H9 (cell line): ENCODE measurements around the gene SEC16B. TPM values are rescaled to one million over a fixed set of nuclear protein-coding genes. Genes with fewer than 3 reads are reported as not detected.

Experiments used
- DNase-seq: peaks from one replicate; pipeline ENCODE4 v3.0.0-alpha.2; 2017
- H2AFZ ChIP-seq: one replicate; pipeline ENCODE4 v1.6.1; 2013; ENCODE audit warnings: mild to moderate bottlenecking, low read length, control low read depth, moderate library complexity
- H2AK5ac ChIP-seq: 2 replicates; pipeline ENCODE4 v1.6.1; 2013; ENCODE audit warnings: low read length, control low read depth, mixed read lengths; ENCODE audit not compliant: insufficient read length
- H2BK120ac ChIP-seq: one replicate; pipeline ENCODE4 v1.6.1; 2013; ENCODE audit warnings: low read depth, mild to moderate bottlenecking, low read length, control low read depth, inconsistent platforms; ENCODE audit not compliant: poor library complexity, severe bottlenecking
- H2BK12ac ChIP-seq: 2 replicates; pipeline ENCODE4 v1.6.1; 2013; ENCODE audit warnings: low read length, control low read depth, mixed read lengths, low read depth; ENCODE audit not compliant: insufficient read length
- H2BK15ac ChIP-seq: 2 replicates; pipeline ENCODE4 v1.6.1; 2013; ENCODE audit warnings: low read depth, low read length, control low read depth
- H2BK20ac ChIP-seq: one replicate; pipeline ENCODE4 v1.6.1; 2013; ENCODE audit warnings: low read depth, mild to moderate bottlenecking, low read length, control low read depth, inconsistent platforms; ENCODE audit not compliant: poor library complexity, severe bottlenecking
- H2BK5ac ChIP-seq: 2 replicates; pipeline ENCODE4 v1.6.1; 2013; ENCODE audit warnings: low read length, control low read depth, mixed read lengths; ENCODE audit not compliant: insufficient read length
- H3K14ac ChIP-seq: 2 replicates; pipeline ENCODE4 v1.6.1; 2013; ENCODE audit warnings: low read length, control low read depth; ENCODE audit not compliant: insufficient read depth
- H3K18ac ChIP-seq: 2 replicates; pipeline ENCODE4 v1.6.1; 2013; ENCODE audit warnings: low read depth, mild to moderate bottlenecking, mixed read lengths, low read length, control low read depth; ENCODE audit not compliant: insufficient read length
- H3K23ac ChIP-seq: 2 replicates; pipeline ENCODE4 v1.6.1; 2013; ENCODE audit warnings: low read length, control low read depth, mixed read lengths, low read depth; ENCODE audit not compliant: insufficient read length
- H3K23me2 ChIP-seq: 2 replicates; pipeline ENCODE4 v1.6.1; 2013; ENCODE audit warnings: low read depth, mild to moderate bottlenecking, mixed read lengths, low read length, control low read depth; ENCODE audit not compliant: insufficient read length, poor library complexity, severe bottlenecking
- H3K27ac ChIP-seq: 2 replicates; pipeline ENCODE4 v1.5.1; 2013; ENCODE audit warnings: low read length, control low read depth, mixed read lengths, low read depth; ENCODE audit not compliant: insufficient read length
- H3K27me3 ChIP-seq: 2 replicates; pipeline ENCODE4 v1.6.1; 2013; ENCODE audit warnings: low read length, control low read depth, inconsistent platforms; ENCODE audit not compliant: insufficient read depth
- H3K4ac ChIP-seq: 2 replicates; pipeline ENCODE4 v1.6.1; 2013; ENCODE audit warnings: low read depth, mild to moderate bottlenecking, control low read depth, inconsistent platforms, low read length, moderate library complexity
- H3K4me1 ChIP-seq: 2 replicates; pipeline ENCODE4 v1.6.1; 2013; ENCODE audit warnings: low read length, control low read depth, inconsistent platforms; ENCODE audit not compliant: insufficient read depth
- H3K4me2 ChIP-seq: 2 replicates; pipeline ENCODE4 v1.6.1; 2013; ENCODE audit warnings: low read length, control low read depth, mixed read lengths; ENCODE audit not compliant: insufficient read length, insufficient read depth
- H3K56ac ChIP-seq: 2 replicates; pipeline ENCODE4 v1.6.1; 2013; ENCODE audit warnings: low read depth, mild to moderate bottlenecking, mixed read lengths, low read length, control low read depth; ENCODE audit not compliant: insufficient read length
- H3K79me1 ChIP-seq: 2 replicates; pipeline ENCODE4 v1.6.1; 2013; ENCODE audit warnings: low read depth, mild to moderate bottlenecking, moderate library complexity, low read length, control low read depth, inconsistent platforms; ENCODE audit not compliant: insufficient read depth, poor library complexity, severe bottlenecking
- H3K79me2 ChIP-seq: 2 replicates; pipeline ENCODE4 v1.6.1; 2013; ENCODE audit warnings: low read length, control low read depth, inconsistent platforms; ENCODE audit not compliant: insufficient read depth
- H3K9ac ChIP-seq: 2 replicates; pipeline ENCODE4 v1.6.1; 2013; ENCODE audit warnings: low read length, control low read depth, mixed read lengths; ENCODE audit not compliant: insufficient read length; ENCODE audit errors: extremely low read depth
- H3K9me3 ChIP-seq: one replicate; pipeline ENCODE4 v1.6.1; 2013; ENCODE audit warnings: low read depth, low read length, inconsistent platforms; ENCODE audit not compliant: control insufficient read depth
- H3T11ph ChIP-seq: one replicate; pipeline ENCODE4 v1.6.1; 2013; ENCODE audit warnings: mild to moderate bottlenecking, low read length, control low read depth, inconsistent platforms
- H4K20me1 ChIP-seq: one replicate; pipeline ENCODE4 v1.6.1; 2013; ENCODE audit not compliant: control insufficient read depth, insufficient read length, insufficient read depth
- H4K5ac ChIP-seq: 2 replicates; pipeline ENCODE4 v1.6.1; 2013; ENCODE audit warnings: low read depth, mild to moderate bottlenecking, mixed read lengths, low read length, control low read depth; ENCODE audit not compliant: insufficient read length
- H4K8ac ChIP-seq: replicated peaks from 2 replicates; pipeline ENCODE4 v1.6.1; 2013; ENCODE audit warnings: low read length, control low read depth, mixed read lengths, low read depth; ENCODE audit not compliant: insufficient read length
- H4K91ac ChIP-seq: 2 replicates; pipeline ENCODE4 v1.6.1; 2013; ENCODE audit warnings: low read depth, mild to moderate bottlenecking, moderate library complexity, mixed read lengths, low read length, control low read depth; ENCODE audit not compliant: insufficient read length
- H3K27ac Mint-ChIP-seq, 3 experiments: 2 replicates in 2 of 3; 3 replicates in 1 of 3; pipeline ENCODE4 v1.8.0; 2020 to 2021; ENCODE audit warnings: mixed read lengths in 3 of 3, mild to moderate bottlenecking in 1 of 3, moderate library complexity in 1 of 3
- H3K27me3 Mint-ChIP-seq: 2 replicates; pipeline ENCODE4 v1.8.0; 2021; ENCODE audit warnings: low read depth, mild to moderate bottlenecking, moderate library complexity, mixed read lengths
- H3K36me3 Mint-ChIP-seq, 3 experiments: 2 replicates in 2 of 3; 3 replicates in 1 of 3; pipeline ENCODE4 v1.8.0; 2020 to 2021; ENCODE audit warnings: low read depth in 3 of 3, mixed read lengths in 3 of 3; ENCODE audit not compliant: insufficient read depth in 1 of 3
- H3K4me1 Mint-ChIP-seq, 2 experiments: 2 replicates each; pipeline ENCODE4 v1.8.0; 2020; ENCODE audit warnings: mixed read lengths in 2 of 2
- H3K4me3 Mint-ChIP-seq, 2 experiments: 2 replicates in 1 of 2; 3 replicates in 1 of 2; pipeline ENCODE4 v1.8.0; 2020 to 2021; ENCODE audit warnings: mild to moderate bottlenecking in 2 of 2, mixed read lengths in 2 of 2, moderate library complexity in 1 of 2
- H3K9me3 Mint-ChIP-seq, 2 experiments: 2 replicates in 1 of 2; 3 replicates in 1 of 2; pipeline ENCODE4 v1.8.0; 2020; ENCODE audit warnings: mild to moderate bottlenecking in 2 of 2, mixed read lengths in 2 of 2, moderate library complexity in 1 of 2
- WGBS: extraction: QIAGEN DNeasy Blood & Tissue Kit; methylation state at CpG from one replicate; pipeline ENCODE4 v1.1.7; 2013; ENCODE audit warnings: missing lambda C conversion rate, low lambda C conversion rate, mixed read lengths; ENCODE audit not compliant: insufficient read length; ENCODE audit errors: extremely low coverage; 5-methylcytosine and 5-hydroxymethylcytosine counted together
- total RNA-seq: library from RNA; stranded (reverse); gene quantifications from 2 replicates; pipeline ENCODE4 v1.2.1, GENCODE V29; 2021
- TF ChIP-seq, protein P1 (sequence below): fragments of 200-600 bp; sonication (generic); conservative IDR thresholded peaks from 3 replicates; pipeline ENCODE4 v1.8.0; 2021; ENCODE audit warnings: antibody characterized with exemption, mild to moderate bottlenecking

Gene SEC16B
- total RNA-seq, 1 experiment from 2014 or later: 0.83 TPM

DNA sequence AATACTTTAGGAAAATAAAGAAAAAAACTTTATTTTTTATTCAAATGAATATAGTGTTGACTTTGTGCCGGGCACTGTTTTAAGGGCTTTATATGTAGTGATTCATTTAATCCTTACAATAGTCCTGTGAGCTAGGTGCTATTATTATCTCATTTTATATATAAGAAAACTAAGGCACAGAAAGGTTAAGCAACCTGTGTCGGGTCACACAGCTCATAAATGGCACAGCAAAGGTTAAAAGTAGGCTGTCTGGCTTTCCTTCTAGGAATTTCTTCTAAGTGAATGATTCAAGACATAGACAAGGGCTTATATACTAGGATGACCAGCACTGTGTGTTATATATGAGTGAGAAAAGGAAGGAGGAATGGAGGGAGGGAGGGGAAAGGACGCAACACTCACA lies 35.4 kb downstream of the SEC16B start:
- TF ChIP-seq, protein P1, sequence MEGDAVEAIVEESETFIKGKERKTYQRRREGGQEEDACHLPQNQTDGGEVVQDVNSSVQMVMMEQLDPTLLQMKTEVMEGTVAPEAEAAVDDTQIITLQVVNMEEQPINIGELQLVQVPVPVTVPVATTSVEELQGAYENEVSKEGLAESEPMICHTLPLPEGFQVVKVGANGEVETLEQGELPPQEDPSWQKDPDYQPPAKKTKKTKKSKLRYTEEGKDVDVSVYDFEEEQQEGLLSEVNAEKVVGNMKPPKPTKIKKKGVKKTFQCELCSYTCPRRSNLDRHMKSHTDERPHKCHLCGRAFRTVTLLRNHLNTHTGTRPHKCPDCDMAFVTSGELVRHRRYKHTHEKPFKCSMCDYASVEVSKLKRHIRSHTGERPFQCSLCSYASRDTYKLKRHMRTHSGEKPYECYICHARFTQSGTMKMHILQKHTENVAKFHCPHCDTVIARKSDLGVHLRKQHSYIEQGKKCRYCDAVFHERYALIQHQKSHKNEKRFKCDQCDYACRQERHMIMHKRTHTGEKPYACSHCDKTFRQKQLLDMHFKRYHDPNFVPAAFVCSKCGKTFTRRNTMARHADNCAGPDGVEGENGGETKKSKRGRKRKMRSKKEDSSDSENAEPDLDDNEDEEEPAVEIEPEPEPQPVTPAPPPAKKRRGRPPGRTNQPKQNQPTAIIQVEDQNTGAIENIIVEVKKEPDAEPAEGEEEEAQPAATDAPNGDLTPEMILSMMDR: no peak
- no peak overlapping the region for H3K4ac ChIP-seq
- no peaks in the 10 kb centered on the region for H3K23me2 ChIP-seq
- no peak overlapping the region for H3K9ac ChIP-seq
- no peak overlapping the region for H2BK12ac ChIP-seq
- H3K56ac ChIP-seq: no peak overlapping the region
- Mint-ChIP-seq H3K4me1 (peaks cover 2 to 9% of the 10 kb centered on the region in 2 experiments; a peak in 3 of 4 replicates), H3K4me3 (no peak overlapping the region), H3K27ac (no peak overlapping the region), H3K27me3 (no peaks in the 10 kb centered on the region; the same call in 1 of the 2 replicates), H3K36me3 (no peaks in the 10 kb centered on the region), H3K9me3 (no peaks in the 10 kb centered on the region)
- no peak overlapping the region for H3K23ac ChIP-seq
- WGBS: no CpG with 5 or more reads among the region's 3 CpGs
- no peaks in the 10 kb centered on the region for H3K4me1 ChIP-seq
- no peak overlapping the region for H3K14ac ChIP-seq
- H2AK5ac ChIP-seq: no peak overlapping the region
- no peak overlapping the region for H3T11ph ChIP-seq
- no peak overlapping the region for H4K8ac ChIP-seq
- H4K20me1 ChIP-seq: no peaks in the 10 kb centered on the region
- H3K9me3 ChIP-seq: no peaks in the 10 kb centered on the region
- H3K27me3 ChIP-seq: no peaks in the 10 kb centered on the region
- H3K27ac ChIP-seq: no peak overlapping the region
- no peak overlapping the region for H2BK15ac ChIP-seq
- no peak overlapping the region for H2BK5ac ChIP-seq
- H3K4me2 ChIP-seq: no peak overlapping the region
- no peak overlapping the region for H3K18ac ChIP-seq
- no peak overlapping the region for H4K91ac ChIP-seq
- H2AFZ ChIP-seq: no peak overlapping the region
- no peaks in the 10 kb centered on the region for H3K79me1 ChIP-seq
- no peaks in the 10 kb centered on the region for H3K79me2 ChIP-seq
- DNase-seq: no peak
- H2BK120ac ChIP-seq: no peak overlapping the region
- no peak overlapping the region for H4K5ac ChIP-seq
- H2BK20ac ChIP-seq: no peak overlapping the region
